ENCODE data around the gene MLLT11.

DNA sequence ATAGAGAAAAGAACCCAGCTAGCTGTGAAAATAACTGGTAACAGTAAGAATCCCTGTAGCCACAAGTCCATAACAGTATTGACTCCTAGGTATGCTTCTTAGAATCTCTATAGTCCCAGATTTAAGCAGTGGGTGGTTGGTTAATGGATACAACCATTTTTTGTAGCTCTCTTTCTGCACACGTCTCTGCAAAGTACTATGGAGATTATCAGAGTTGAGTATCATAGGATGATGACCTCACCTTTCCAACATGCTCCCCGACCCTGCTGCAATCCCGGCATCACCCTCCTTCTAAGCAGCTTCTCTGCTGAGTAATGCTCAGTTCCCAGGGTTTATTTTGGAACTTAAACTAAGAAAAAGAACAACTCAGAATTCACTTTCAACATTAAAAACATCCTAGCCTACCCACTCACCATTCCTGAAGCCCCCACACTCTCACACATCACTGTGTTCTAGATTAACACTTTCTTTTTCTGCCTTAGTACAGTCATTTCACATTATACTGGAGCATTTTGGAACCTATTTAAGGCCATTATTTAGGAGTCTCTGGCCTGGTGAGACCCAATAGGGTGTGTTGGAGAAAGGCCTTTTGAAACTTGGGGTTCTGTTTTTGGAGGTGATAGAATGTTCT is 2.7 kb downstream of the MLLT11 start:
- TF ChIP-seq POLR2A (IDR thresholded peaks at IDR 0.05) (no peak), POLR2AphosphoS5 (IDR thresholded peaks at IDR 0.05; ENCODE audit: insufficient read depth in 1 of 2, low read depth in 1 of 2) (no peak)
- TF ChIP-seq, protein P1, sequence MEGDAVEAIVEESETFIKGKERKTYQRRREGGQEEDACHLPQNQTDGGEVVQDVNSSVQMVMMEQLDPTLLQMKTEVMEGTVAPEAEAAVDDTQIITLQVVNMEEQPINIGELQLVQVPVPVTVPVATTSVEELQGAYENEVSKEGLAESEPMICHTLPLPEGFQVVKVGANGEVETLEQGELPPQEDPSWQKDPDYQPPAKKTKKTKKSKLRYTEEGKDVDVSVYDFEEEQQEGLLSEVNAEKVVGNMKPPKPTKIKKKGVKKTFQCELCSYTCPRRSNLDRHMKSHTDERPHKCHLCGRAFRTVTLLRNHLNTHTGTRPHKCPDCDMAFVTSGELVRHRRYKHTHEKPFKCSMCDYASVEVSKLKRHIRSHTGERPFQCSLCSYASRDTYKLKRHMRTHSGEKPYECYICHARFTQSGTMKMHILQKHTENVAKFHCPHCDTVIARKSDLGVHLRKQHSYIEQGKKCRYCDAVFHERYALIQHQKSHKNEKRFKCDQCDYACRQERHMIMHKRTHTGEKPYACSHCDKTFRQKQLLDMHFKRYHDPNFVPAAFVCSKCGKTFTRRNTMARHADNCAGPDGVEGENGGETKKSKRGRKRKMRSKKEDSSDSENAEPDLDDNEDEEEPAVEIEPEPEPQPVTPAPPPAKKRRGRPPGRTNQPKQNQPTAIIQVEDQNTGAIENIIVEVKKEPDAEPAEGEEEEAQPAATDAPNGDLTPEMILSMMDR (IDR thresholded peaks at IDR 0.05) = no peak

Data from vagina (tissue), 2 donors.